Endothelial cell of umbilical vein (primary cell): ENCODE data around the gene FAM110C.

Experiments used
- EZH2 ChIP-seq: IDR thresholded peaks from 2 replicates; pipeline ENCODE4 v1.6.1; 2012; ENCODE audit warnings: borderline replicate concordance, low read depth, mild to moderate bottlenecking, moderate library complexity, low read length, inconsistent platforms; ENCODE audit not compliant: severe bottlenecking
- TF ChIP-seq, protein P1 (sequence below), 2 donors: IDR thresholded peaks; 1 replicate in 1 of 2; 2 replicates in 1 of 2; pipeline ENCODE4 v1.5.1; 2011; ENCODE audit warnings: low read length in 2 of 2, mild to moderate bottlenecking in 2 of 2, moderate library complexity in 2 of 2, control low read depth in 1 of 2, inconsistent platforms in 1 of 2, low read depth in 1 of 2; ENCODE audit not compliant: insufficient read depth in 1 of 2; ENCODE audit errors: extremely low read depth in 1 of 2

DNA sequence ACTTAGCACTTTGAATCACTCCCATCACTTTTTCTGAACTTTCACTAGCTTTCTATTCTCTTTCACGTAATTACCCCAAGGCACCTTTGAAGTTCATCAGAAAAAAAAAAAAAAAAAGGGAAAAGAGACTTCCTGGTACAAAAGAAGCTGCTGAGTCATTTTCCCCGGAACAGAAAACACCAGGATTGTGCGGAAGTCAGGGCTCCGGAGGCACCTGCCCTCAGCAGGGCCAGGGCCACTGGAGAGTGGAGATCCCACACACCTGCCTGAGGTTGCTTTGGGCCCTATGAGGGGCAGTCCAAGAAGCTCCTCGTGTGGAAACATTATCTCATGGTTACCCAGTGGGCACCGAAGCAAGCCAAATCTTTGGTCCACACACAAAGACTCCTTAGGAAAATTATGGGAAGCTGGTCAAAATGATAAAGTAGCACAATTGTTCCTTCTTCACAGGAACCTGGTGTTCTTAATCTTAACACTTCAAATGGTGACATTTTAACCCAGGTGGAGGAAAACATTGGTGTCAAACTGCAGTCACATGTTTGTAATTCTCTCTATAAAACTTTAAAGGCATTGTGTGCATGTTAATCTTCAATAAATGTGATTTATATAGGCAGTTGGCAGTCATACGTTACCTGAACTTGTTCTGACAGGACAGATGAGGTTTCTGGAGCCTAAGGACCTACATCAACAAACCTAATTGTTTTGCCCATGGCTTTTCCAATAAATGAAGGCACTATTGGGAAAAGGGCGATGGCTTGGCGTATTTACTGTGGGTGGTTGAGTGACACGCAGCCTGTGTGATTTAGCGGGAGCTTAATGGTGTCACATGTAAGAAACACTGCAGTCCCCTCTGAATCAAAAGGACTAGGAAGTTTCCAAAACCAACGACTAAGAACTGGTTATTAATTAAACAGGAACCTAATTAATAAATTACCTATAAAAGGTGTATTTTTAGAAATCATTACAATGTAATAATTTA lies 23.4 kb upstream of the FAM110C start:
- TF ChIP-seq EZH2: no peak
- TF ChIP-seq, protein P1, sequence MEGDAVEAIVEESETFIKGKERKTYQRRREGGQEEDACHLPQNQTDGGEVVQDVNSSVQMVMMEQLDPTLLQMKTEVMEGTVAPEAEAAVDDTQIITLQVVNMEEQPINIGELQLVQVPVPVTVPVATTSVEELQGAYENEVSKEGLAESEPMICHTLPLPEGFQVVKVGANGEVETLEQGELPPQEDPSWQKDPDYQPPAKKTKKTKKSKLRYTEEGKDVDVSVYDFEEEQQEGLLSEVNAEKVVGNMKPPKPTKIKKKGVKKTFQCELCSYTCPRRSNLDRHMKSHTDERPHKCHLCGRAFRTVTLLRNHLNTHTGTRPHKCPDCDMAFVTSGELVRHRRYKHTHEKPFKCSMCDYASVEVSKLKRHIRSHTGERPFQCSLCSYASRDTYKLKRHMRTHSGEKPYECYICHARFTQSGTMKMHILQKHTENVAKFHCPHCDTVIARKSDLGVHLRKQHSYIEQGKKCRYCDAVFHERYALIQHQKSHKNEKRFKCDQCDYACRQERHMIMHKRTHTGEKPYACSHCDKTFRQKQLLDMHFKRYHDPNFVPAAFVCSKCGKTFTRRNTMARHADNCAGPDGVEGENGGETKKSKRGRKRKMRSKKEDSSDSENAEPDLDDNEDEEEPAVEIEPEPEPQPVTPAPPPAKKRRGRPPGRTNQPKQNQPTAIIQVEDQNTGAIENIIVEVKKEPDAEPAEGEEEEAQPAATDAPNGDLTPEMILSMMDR (IDR thresholded peaks at IDR 0.05; ENCODE audit: extremely low read depth in 1 of 2, insufficient read depth in 1 of 2, low read depth in 1 of 2, low read length in 2 of 2): no peak
